DND-41 (cell line): ENCODE measurements around the gene FHL2.

Experiments
- ATAC-seq: fragments of 200-7000 bp; cut with Tn5 transposase; 3 replicates; pipeline ENCODE4 v1.9.1; 2021; ENCODE audit warnings: low read depth; ENCODE audit not compliant: insufficient read depth
- DNase-seq: peaks from one replicate; pipeline ENCODE4 v3.0.0-alpha.2; 2020
- H2AFZ ChIP-seq: 2 replicates; pipeline ENCODE4 v1.6.0; 2012; ENCODE audit warnings: low read depth, low read length
- H3K27ac ChIP-seq: 2 replicates; pipeline ENCODE4 v1.5.1; 2012; ENCODE audit warnings: low read length, inconsistent platforms
- H3K27me3 ChIP-seq: fragments of 200-600 bp; sonication (generic); 2 replicates; pipeline ENCODE4 v1.6.0; 2012; ENCODE audit warnings: low read length, mild to moderate bottlenecking, inconsistent platforms; ENCODE audit not compliant: insufficient read depth, poor library complexity
- H3K36me3 ChIP-seq: 2 replicates; pipeline ENCODE4 v1.5.1; 2012; ENCODE audit warnings: low read length, inconsistent platforms; ENCODE audit not compliant: insufficient read depth
- H3K4me1 ChIP-seq: 2 replicates; pipeline ENCODE4 v1.5.1; 2012; ENCODE audit warnings: mild to moderate bottlenecking, low read length; ENCODE audit not compliant: insufficient read depth
- H3K4me2 ChIP-seq: 2 replicates; pipeline ENCODE4 v1.6.0; 2012; ENCODE audit warnings: mild to moderate bottlenecking, moderate library complexity, low read length, inconsistent platforms; ENCODE audit not compliant: insufficient read depth
- H3K4me3 ChIP-seq, 2 experiments: fragments of 200-600 bp in 1 of 2; shearing (Covaris generic) in 1 of 2; 2 replicates each; pipeline ENCODE4 v1.5.1; 2012 to 2016; ENCODE audit warnings: inconsistent platforms in 2 of 2, low read length in 2 of 2, mild to moderate bottlenecking in 2 of 2, low read depth in 1 of 2, moderate library complexity in 1 of 2
- H3K79me2 ChIP-seq: 2 replicates; pipeline ENCODE4 v1.6.0; 2012; ENCODE audit warnings: low read length, inconsistent platforms; ENCODE audit not compliant: insufficient read depth
- H3K9ac ChIP-seq: 2 replicates; pipeline ENCODE4 v1.6.0; 2012; ENCODE audit warnings: low read depth, mild to moderate bottlenecking, inconsistent platforms, low read length, moderate library complexity
- H3K9me3 ChIP-seq: 2 replicates; pipeline ENCODE4 v1.5.1; 2012; ENCODE audit warnings: low read length, moderate library complexity, mild to moderate bottlenecking, inconsistent platforms; ENCODE audit not compliant: insufficient read depth, severe bottlenecking
- H4K20me1 ChIP-seq: 2 replicates; pipeline ENCODE4 v1.6.0; 2012; ENCODE audit warnings: low read length; ENCODE audit not compliant: insufficient read depth
- EZH2 ChIP-seq: IDR thresholded peaks from 3 replicates; pipeline ENCODE4 v1.6.1; 2012; ENCODE audit warnings: borderline replicate concordance, low read depth, mild to moderate bottlenecking, moderate library complexity, low read length, inconsistent platforms; ENCODE audit not compliant: severe bottlenecking
- TF ChIP-seq, protein P1 (sequence below): IDR thresholded peaks from 2 replicates; pipeline ENCODE4 v1.5.1; 2012; ENCODE audit warnings: borderline replicate concordance, low read length, moderate library complexity, mild to moderate bottlenecking; ENCODE audit not compliant: poor library complexity, severe bottlenecking; ENCODE audit errors: extremely low read depth

FHL2 gene

DNA sequence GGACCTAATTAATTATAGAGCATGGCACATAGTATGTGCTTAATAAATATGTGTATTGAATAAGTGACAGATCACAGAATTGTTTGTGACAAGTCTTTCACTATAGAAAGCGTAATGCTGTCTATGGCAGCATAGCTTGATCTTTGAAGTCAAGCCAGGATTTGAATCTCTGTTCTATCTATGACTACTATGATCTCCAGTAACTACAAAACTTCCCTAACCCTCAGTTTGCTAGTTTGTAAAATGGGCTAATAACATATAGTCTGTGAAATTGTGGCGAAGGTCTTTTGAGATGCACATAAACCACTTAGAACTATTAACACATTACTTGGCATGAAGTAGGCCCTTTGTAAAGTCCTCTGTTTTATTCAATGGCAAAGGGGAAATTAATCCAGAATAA lies 4.0 kb upstream of the FHL2 start:
- no peak overlapping the region for H3K4me3 ChIP-seq
- H3K27me3 ChIP-seq = peaks cover 2% of the 10 kb centered on the region
- ATAC-seq = no peak
- H3K36me3 ChIP-seq = no peaks in the 10 kb centered on the region
- no peak overlapping the region for H3K4me2 ChIP-seq
- H3K79me2 ChIP-seq = no peaks in the 10 kb centered on the region
- H4K20me1 ChIP-seq = no peaks in the 10 kb centered on the region
- TF ChIP-seq, protein P1, sequence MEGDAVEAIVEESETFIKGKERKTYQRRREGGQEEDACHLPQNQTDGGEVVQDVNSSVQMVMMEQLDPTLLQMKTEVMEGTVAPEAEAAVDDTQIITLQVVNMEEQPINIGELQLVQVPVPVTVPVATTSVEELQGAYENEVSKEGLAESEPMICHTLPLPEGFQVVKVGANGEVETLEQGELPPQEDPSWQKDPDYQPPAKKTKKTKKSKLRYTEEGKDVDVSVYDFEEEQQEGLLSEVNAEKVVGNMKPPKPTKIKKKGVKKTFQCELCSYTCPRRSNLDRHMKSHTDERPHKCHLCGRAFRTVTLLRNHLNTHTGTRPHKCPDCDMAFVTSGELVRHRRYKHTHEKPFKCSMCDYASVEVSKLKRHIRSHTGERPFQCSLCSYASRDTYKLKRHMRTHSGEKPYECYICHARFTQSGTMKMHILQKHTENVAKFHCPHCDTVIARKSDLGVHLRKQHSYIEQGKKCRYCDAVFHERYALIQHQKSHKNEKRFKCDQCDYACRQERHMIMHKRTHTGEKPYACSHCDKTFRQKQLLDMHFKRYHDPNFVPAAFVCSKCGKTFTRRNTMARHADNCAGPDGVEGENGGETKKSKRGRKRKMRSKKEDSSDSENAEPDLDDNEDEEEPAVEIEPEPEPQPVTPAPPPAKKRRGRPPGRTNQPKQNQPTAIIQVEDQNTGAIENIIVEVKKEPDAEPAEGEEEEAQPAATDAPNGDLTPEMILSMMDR = no peak
- TF ChIP-seq EZH2 = no peak
- no peak overlapping the region for H3K27ac ChIP-seq
- no peaks in the 10 kb centered on the region for H3K9me3 ChIP-seq
- no peak overlapping the region for H3K9ac ChIP-seq
- no peaks in the 10 kb centered on the region for H3K4me1 ChIP-seq
- no peak for DNase-seq
- no peak overlapping the region for H2AFZ ChIP-seq

- no peaks in the 10 kb centered on the region for H3K36me3 ChIP-seq
- DNase-seq (no peak), ATAC-seq (no peak)
- no peak overlapping the region for H3K4me2 ChIP-seq
- peaks cover 2% of the 10 kb centered on the region for H3K27me3 ChIP-seq
- H4K20me1 ChIP-seq = no peaks in the 10 kb centered on the region
- H3K4me1 ChIP-seq = no peaks in the 10 kb centered on the region
- H2AFZ ChIP-seq = no peak overlapping the region
- TF ChIP-seq, protein P1 = no peak
- TF ChIP-seq EZH2 = no peak
- no peak overlapping the region for H3K9ac ChIP-seq
- H3K27ac ChIP-seq = no peak overlapping the region
- H3K79me2 ChIP-seq = no peaks in the 10 kb centered on the region
- no peak overlapping the region for H3K4me3 ChIP-seq
- H3K9me3 ChIP-seq = no peaks in the 10 kb centered on the region
These were observed 3.0 kb upstream of the FHL2 start for GRCh38 chr2:105401867-105402266.

GRCh38 chr2:105400138-105400540 lies 1.3 kb upstream of the FHL2 start:
- no peaks in the 10 kb centered on the region for H3K9me3 ChIP-seq
- DNase-seq (no peak), ATAC-seq (no peak)
- H3K79me2 ChIP-seq = no peaks in the 10 kb centered on the region
- no peak overlapping the region for H3K27ac ChIP-seq
- no peak overlapping the region for H3K4me2 ChIP-seq
- TF ChIP-seq EZH2 = no peak
- TF ChIP-seq, protein P1 = no peak
- peaks cover 5% of the 10 kb centered on the region for H3K27me3 ChIP-seq
- H3K36me3 ChIP-seq = no peaks in the 10 kb centered on the region
- no peak overlapping the region for H3K4me3 ChIP-seq
- H2AFZ ChIP-seq = no peak overlapping the region
- H3K4me1 ChIP-seq = no peaks in the 10 kb centered on the region
- H3K9ac ChIP-seq = no peak overlapping the region
- no peaks in the 10 kb centered on the region for H4K20me1 ChIP-seq
